HG02938 (cell line): ENCODE measurements around the gene CTXN3.

ENCODE experiments used
- ATAC-seq: cut with Tn5 transposase; IDR thresholded peaks from one replicate; pipeline ENCODE4 v1.9.1; 2021; ENCODE audit warnings: mild to moderate bottlenecking, moderate library complexity; ENCODE audit not compliant: unreplicated experiment

CTXN3 gene

DNA sequence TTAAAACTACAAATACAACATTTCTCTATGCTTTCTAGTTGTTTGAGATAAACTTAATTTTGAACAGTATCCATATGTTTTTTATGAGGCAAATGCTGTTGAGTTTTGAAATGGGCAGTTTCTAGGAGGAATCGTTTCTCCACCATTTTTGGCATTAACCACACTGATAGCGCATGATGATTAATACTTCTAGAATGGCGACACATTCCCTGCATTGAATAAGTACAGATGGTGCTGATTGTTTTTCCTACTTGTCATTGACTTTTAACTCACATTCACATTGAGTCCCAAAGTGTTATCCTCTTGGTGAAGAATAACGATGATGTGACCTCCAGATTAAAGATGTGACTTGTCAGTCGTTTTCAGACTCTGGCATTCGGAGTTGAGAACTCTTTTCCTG lies 47.8 kb downstream of the CTXN3 start:
- ATAC-seq: no peak

GRCh38 chr5:127697894-127698600 lies 49.2 kb downstream of the CTXN3 start:
- ATAC-seq: no peak

GRCh38 chr5:127699416-127699815 lies 50.5 kb downstream of the CTXN3 start:
- ATAC-seq: no peak

- no peak for ATAC-seq
Observed at GRCh38 chr5:127700237-127700766, 51.4 kb downstream of the CTXN3 start.

DNA sequence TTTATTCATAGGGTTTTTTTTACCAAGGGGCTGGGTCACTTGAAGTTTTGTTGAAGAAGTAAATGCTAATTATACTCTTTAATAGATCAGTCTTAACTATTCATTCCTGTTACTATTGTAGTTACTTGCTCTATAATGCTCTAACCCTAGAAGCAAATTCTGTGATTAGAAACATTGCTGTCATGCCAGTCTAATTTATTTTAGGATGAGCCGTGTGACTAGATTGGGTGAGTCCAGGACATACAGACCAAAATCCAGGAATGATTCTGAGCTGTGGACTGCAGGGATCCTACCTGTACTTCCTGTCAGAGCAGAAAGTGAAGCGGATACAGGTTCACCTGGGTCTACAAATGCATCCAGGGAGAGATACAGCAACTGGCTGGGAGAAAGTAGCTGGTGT lies 53.6 kb downstream of the CTXN3 start:
- no peak for ATAC-seq

DNA sequence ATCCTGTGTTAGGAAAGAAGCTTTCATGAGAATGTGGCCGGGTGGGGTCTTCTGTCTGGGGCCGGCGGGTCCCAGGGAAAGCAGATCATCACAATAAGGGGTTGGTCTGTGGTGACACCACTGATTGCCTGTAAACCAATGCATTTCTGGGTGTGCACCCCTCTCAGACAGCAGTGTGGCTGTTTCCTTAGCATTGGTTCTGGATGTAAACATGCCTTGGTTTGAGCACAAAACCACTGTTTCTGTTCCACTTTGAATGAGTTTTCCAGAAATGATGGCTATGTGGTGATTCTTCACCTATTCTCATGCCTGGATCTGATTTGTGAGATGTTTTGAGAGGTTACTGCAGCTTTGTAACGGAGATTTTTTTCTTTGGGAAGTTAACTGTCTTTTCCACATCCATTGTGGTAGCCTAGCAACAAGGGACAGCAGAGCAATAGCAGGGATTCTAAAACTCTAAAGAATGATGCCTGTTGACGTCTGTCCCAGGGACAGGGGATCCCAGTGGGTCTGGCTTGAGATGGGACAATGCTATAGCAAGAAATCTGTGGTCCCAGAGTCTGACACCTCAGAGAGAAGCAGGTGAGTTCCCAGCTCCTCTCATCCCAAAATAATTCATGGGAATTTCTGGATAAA lies 54.2 kb downstream of the CTXN3 start, which contains the start of gene CCDC192:
Gene CCDC192, plus strand, starts transcription at position 466 of the 636 bp plus-strand sequence. Its CDS starts 55 bp downstream, at position 521.
- no peak for ATAC-seq

GRCh38 chr5:127705120-127705892 lies 56.4 kb downstream of the CTXN3 start:
- ATAC-seq: no peak

- ATAC-seq: no peak
Observed at GRCh38 chr5:127706691-127707090, 57.8 kb downstream of the CTXN3 start.

GRCh38 chr5:127707209-127707608 lies 58.3 kb downstream of the CTXN3 start:
- ATAC-seq: no peak
